BE2C (cell line): ENCODE data around the gene HNRNPM.
"Not testable (repeated sequence)": the region's sequence is repeated elsewhere in the genome, so short reads cannot be mapped to it uniquely, and the experiment has no call there.

ENCODE experiments used
- DNase-seq: peaks from one replicate; pipeline ENCODE4 v3.0.0-alpha.2; 2020
- H3K27me3 ChIP-seq: fragments of 250-450 bp; sonication (Bioruptor Pico); 2 replicates; pipeline ENCODE4 v1.5.1; 2020; ENCODE audit warnings: mild to moderate bottlenecking
- H3K36me3 ChIP-seq: fragments of 250-450 bp; sonication (Bioruptor Pico); 2 replicates; pipeline ENCODE4 v1.5.1; 2020; ENCODE audit warnings: mild to moderate bottlenecking
- H3K4me1 ChIP-seq: fragments of 250-450 bp; sonication (Bioruptor Pico); 2 replicates; pipeline ENCODE4 v1.5.1; 2020
- H3K4me3 ChIP-seq: 2 replicates; pipeline ENCODE4 v1.5.1; 2011; ENCODE audit warnings: low read depth, low read length
- H3K9me3 ChIP-seq: fragments of 250-450 bp; sonication (Bioruptor Pico); 2 replicates; pipeline ENCODE4 v1.5.1; 2020
- CTCF ChIP-seq: IDR thresholded peaks from 2 replicates; pipeline ENCODE4 v1.5.1; 2012; ENCODE audit warnings: mild to moderate bottlenecking, low read depth, low read length

Gene HNRNPM

GRCh38 chr19:8404391-8405151 lies 40.2 kb upstream of the HNRNPM start:
- H3K36me3 ChIP-seq = peaks cover 9% of the 10 kb centered on the region
- no peak overlapping the region for H3K4me3 ChIP-seq
- no peaks in the 10 kb centered on the region for H3K27me3 ChIP-seq
- H3K9me3 ChIP-seq = no peaks in the 10 kb centered on the region
- H3K4me1 ChIP-seq = no peaks in the 10 kb centered on the region
- no peak for DNase-seq
- TF ChIP-seq CTCF = no peak

- not testable (repeated sequence) for H3K4me3 ChIP-seq, H3K4me1 ChIP-seq, H3K9me3 ChIP-seq, H3K36me3 ChIP-seq, DNase-seq, H3K27me3 ChIP-seq
Measured at GRCh38 chr19:8410718-8411117, 34.1 kb upstream of the HNRNPM start.

GRCh38 chr19:8412783-8413628 lies 31.8 kb upstream of the HNRNPM start, which contains the start of gene MARCHF2:
Gene MARCHF2 (plus strand): TSS chr19:8413305. CDS start chr19:8421841, 8,536 bp downstream.
- no peaks in the 10 kb centered on the region for H3K36me3 ChIP-seq
- peak; percentile 43 for TF ChIP-seq CTCF
- no peaks in the 10 kb centered on the region for H3K27me3 ChIP-seq
- peak; percentile 97 for DNase-seq
- peak within 1 kb of the TSS; percentile 64 for H3K4me3 ChIP-seq
- no peaks in the 10 kb centered on the region; the same call in 1 of the 2 replicates for H3K4me1 ChIP-seq
- no peaks in the 10 kb centered on the region for H3K9me3 ChIP-seq

- no peak for DNase-seq
- Histone ChIP-seq H3K4me1 (no peaks in the 10 kb centered on the region; the same call in 1 of the 2 replicates), H3K4me3 (peak overlapping the region; percentile 64), H3K36me3 (no peaks in the 10 kb centered on the region), H3K9me3 (no peaks in the 10 kb centered on the region), H3K27me3 (no peaks in the 10 kb centered on the region)
- no peak for TF ChIP-seq CTCF
Measured at GRCh38 chr19:8413629-8413995, 31.2 kb upstream of the HNRNPM start.

- no peaks in the 10 kb centered on the region for H3K36me3 ChIP-seq
- no peak overlapping the region for H3K4me3 ChIP-seq
- no peaks in the 10 kb centered on the region for H3K27me3 ChIP-seq
- no peaks in the 10 kb centered on the region for H3K9me3 ChIP-seq
- TF ChIP-seq CTCF = no peak
- no peak for DNase-seq
- no peaks in the 10 kb centered on the region; the same call in 1 of the 2 replicates for H3K4me1 ChIP-seq
Measured at GRCh38 chr19:8416796-8417195, 28.0 kb upstream of the HNRNPM start.

- Histone ChIP-seq H3K4me3 (no peak overlapping the region), H3K4me1 (no peaks in the 10 kb centered on the region; the same call in none of the 2 replicates), H3K36me3 (no peaks in the 10 kb centered on the region), H3K27me3 (no peaks in the 10 kb centered on the region), H3K9me3 (no peaks in the 10 kb centered on the region)
- TF ChIP-seq CTCF = no peak
- DNase-seq = no peak
Measured at GRCh38 chr19:8421484-8422461, 23.0 kb upstream of the HNRNPM start.
